ENCODE results near the gene SLC28A3.

SLC28A3 gene

DNA sequence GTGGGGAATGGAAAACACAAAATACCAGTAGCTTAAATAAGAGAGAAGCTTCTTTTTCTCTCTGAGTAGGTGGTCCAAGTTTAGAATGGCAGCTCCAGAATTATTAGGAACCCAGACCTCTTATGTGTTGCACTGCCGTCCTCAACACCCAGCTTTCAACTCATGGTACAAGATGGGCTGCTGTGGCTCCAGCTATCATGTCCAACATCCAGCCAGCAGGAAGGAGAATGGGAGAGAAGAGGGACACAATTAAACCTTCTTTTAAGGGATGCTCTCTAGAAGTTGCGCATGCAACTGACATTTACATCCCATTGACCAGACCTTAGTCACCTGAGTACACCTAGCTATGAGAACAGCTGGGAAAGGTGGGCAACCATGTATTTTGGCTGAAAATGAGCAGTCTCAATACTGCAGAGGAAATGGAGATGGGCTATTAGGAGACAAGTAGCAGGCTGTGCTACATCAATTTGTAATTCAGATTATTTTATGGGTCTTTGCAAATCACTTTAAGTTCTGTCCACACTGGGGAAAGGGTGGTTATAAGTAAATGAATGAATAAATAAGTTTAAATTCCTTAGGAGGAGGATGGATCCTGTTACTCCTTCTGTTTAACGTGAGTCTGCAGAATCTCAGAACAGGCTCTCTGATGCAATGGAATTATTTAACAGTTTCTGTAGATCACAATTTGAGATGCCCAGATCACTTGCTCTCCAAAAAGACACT, 76.1 kb downstream of the SLC28A3 start:
- Histone ChIP-seq H3K4me3 (ENCODE audit: low read length, poor library complexity, severe bottlenecking) (no peak overlapping the region), H3K27me3 (ENCODE audit: insufficient read depth, low read length, poor library complexity, severe bottlenecking) (no peaks in the 10 kb centered on the region), H3K9me3 (ENCODE audit: insufficient read depth, low read depth, low read length) (no peaks in the 10 kb centered on the region), H3K9me2 (replicated peaks; ENCODE audit: low read depth, low read length) (no peaks in the 10 kb centered on the region), H3K9ac (ENCODE audit: low read depth, low read length, poor library complexity, severe bottlenecking) (no peak overlapping the region), H3K4me1 (ENCODE audit: insufficient read depth, low read length, poor library complexity, severe bottlenecking) (no peaks in the 10 kb centered on the region), H2AFZ (ENCODE audit: low read length) (no peak overlapping the region), H3K4me2 (ENCODE audit: low read depth, low read length, poor library complexity, severe bottlenecking) (no peak overlapping the region), H3F3A (ENCODE audit: low read depth) (no peaks in the 10 kb centered on the region), H3K36me3 (ENCODE audit: insufficient read depth, low read length) (no peaks in the 10 kb centered on the region), H3K79me2 (ENCODE audit: insufficient read depth, low read length) (no peaks in the 10 kb centered on the region), H4K20me1 (ENCODE audit: insufficient read depth, low read length, poor library complexity, severe bottlenecking) (no peaks in the 10 kb centered on the region)
- TF ChIP-seq, protein P1, sequence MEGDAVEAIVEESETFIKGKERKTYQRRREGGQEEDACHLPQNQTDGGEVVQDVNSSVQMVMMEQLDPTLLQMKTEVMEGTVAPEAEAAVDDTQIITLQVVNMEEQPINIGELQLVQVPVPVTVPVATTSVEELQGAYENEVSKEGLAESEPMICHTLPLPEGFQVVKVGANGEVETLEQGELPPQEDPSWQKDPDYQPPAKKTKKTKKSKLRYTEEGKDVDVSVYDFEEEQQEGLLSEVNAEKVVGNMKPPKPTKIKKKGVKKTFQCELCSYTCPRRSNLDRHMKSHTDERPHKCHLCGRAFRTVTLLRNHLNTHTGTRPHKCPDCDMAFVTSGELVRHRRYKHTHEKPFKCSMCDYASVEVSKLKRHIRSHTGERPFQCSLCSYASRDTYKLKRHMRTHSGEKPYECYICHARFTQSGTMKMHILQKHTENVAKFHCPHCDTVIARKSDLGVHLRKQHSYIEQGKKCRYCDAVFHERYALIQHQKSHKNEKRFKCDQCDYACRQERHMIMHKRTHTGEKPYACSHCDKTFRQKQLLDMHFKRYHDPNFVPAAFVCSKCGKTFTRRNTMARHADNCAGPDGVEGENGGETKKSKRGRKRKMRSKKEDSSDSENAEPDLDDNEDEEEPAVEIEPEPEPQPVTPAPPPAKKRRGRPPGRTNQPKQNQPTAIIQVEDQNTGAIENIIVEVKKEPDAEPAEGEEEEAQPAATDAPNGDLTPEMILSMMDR (conservative IDR thresholded peaks at IDR 0.05; ENCODE audit: low read length) = no peak
- no peak for TF ChIP-seq EZH2phosphoT487 (IDR thresholded peaks at IDR 0.05; ENCODE audit: borderline replicate concordance)

DNA sequence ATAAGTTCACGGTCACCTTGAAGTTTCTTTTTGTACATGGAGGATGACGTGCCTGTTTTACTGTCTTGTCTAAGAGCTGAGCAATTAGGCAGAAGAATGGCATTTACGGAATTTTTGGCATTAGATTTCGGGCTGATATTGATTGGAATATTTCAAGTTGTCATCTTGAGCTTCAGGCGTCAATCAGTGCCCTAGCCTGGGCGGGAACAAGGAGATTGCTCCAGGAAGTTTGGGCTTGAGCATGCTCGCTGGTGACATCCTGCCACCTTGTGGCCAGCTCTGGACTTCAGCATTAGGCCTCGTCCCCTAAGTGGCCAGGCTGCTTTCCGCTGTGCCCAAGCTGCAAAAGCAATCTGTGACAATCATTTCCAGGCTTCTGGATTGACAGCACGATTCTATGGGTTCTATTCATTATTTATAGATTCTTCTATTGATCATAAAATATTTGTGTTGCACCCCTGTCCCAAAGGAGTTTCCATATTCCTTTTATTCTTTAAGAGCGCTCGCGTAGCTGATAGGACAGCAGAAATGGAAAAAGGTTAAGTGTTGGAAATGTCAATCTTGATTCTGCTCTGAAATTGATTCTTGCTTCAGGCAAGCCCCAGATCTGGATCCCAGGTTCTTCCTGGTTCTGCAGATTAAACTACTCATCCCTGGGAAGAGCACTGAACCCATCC, 79.3 kb downstream of the SLC28A3 start:
- Histone ChIP-seq H3K4me1 (ENCODE audit: insufficient read depth, low read length, poor library complexity, severe bottlenecking) (no peaks in the 10 kb centered on the region), H3K36me3 (ENCODE audit: insufficient read depth, low read length) (no peaks in the 10 kb centered on the region), H3F3A (ENCODE audit: low read depth) (no peaks in the 10 kb centered on the region), H3K79me2 (ENCODE audit: insufficient read depth, low read length) (no peaks in the 10 kb centered on the region), H3K9ac (ENCODE audit: low read depth, low read length, poor library complexity, severe bottlenecking) (no peak overlapping the region), H3K4me2 (ENCODE audit: low read depth, low read length, poor library complexity, severe bottlenecking) (peak overlapping the region; percentile 53), H2AFZ (ENCODE audit: low read length) (peak overlapping the region; percentile 71; the same call in 1 of the 2 replicates), H4K20me1 (ENCODE audit: insufficient read depth, low read length, poor library complexity, severe bottlenecking) (no peaks in the 10 kb centered on the region), H3K9me2 (replicated peaks; ENCODE audit: low read depth, low read length) (no peaks in the 10 kb centered on the region), H3K4me3 (ENCODE audit: low read length, poor library complexity, severe bottlenecking) (peak overlapping the region; percentile 43), H3K27me3 (ENCODE audit: insufficient read depth, low read length, poor library complexity, severe bottlenecking) (no peaks in the 10 kb centered on the region), H3K9me3 (ENCODE audit: insufficient read depth, low read depth, low read length) (no peaks in the 10 kb centered on the region)
- TF ChIP-seq EZH2phosphoT487 (IDR thresholded peaks at IDR 0.05; ENCODE audit: borderline replicate concordance) = no peak
- TF ChIP-seq, protein P1 (conservative IDR thresholded peaks at IDR 0.05; ENCODE audit: low read length) = peak; percentile 88

DNA sequence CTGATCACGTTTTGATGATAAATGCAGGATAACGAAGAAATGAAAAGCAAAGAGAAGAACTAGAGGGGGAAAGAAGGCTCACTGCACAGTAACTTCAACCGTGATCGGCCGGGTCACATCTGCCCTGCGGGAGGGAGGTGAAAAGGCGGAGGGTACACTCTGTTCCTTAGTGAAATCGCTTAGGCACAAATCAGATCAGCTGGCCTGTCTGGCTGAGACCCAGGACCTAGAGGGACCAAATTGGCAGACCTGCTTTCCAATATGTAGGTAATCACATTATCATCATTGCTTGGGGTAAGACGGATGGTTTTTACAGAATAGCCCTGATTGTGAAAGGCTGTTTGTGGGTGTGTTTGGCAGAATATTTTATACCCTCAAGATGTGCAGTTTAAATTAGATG, 82.2 kb downstream of the SLC28A3 start:
- no peak overlapping the region for H3K4me3 ChIP-seq (ENCODE audit: low read length, poor library complexity, severe bottlenecking)
- H3K9me2 ChIP-seq (replicated peaks; ENCODE audit: low read depth, low read length) = no peaks in the 10 kb centered on the region

More for the DNA sequence above, 82.2 kb downstream of the SLC28A3 start:
- TF ChIP-seq, protein P1 (conservative IDR thresholded peaks at IDR 0.05; ENCODE audit: low read length) = no peak
- no peak for TF ChIP-seq EZH2phosphoT487 (IDR thresholded peaks at IDR 0.05; ENCODE audit: borderline replicate concordance)
- no peaks in the 10 kb centered on the region for H3K4me1 ChIP-seq (ENCODE audit: insufficient read depth, low read length, poor library complexity, severe bottlenecking)
- no peaks in the 10 kb centered on the region for H3F3A ChIP-seq (ENCODE audit: low read depth)
- no peaks in the 10 kb centered on the region for H3K27me3 ChIP-seq (ENCODE audit: insufficient read depth, low read length, poor library complexity, severe bottlenecking)
- H3K4me2 ChIP-seq (ENCODE audit: low read depth, low read length, poor library complexity, severe bottlenecking) = no peak overlapping the region
- no peaks in the 10 kb centered on the region for H3K9me3 ChIP-seq (ENCODE audit: insufficient read depth, low read depth, low read length)
- H3K9ac ChIP-seq (ENCODE audit: low read depth, low read length, poor library complexity, severe bottlenecking) = no peak overlapping the region
- no peaks in the 10 kb centered on the region for H3K36me3 ChIP-seq (ENCODE audit: insufficient read depth, low read length)
- H2AFZ ChIP-seq (ENCODE audit: low read length) = no peak overlapping the region
- H3K79me2 ChIP-seq (ENCODE audit: insufficient read depth, low read length) = no peaks in the 10 kb centered on the region
- no peaks in the 10 kb centered on the region for H4K20me1 ChIP-seq (ENCODE audit: insufficient read depth, low read length, poor library complexity, severe bottlenecking)
